Progenitor cell of endocrine pancreas (in vitro differentiated cells): ENCODE data around the gene KDELR3. TPM values are rescaled to one million over a fixed set of nuclear protein-coding genes. Genes with fewer than 3 reads are reported as not detected.

Experiments
- DNase-seq: peaks from one replicate; pipeline ENCODE4 v3.0.0; 2021; ENCODE audit warnings: low spot score; ENCODE audit not compliant: unreplicated experiment
- H3K27ac Mint-ChIP-seq: 2 replicates; pipeline ENCODE4 v1.8.0; 2021; ENCODE audit warnings: mild to moderate bottlenecking, moderate library complexity, mixed read lengths
- H3K27me3 Mint-ChIP-seq: 2 replicates; pipeline ENCODE4 v1.8.0; 2021; ENCODE audit warnings: mixed read lengths
- H3K36me3 Mint-ChIP-seq: 2 replicates; pipeline ENCODE4 v1.8.0; 2022; ENCODE audit warnings: mixed read lengths; ENCODE audit not compliant: insufficient read depth
- H3K4me1 Mint-ChIP-seq: 2 replicates; pipeline ENCODE4 v1.8.0; 2021; ENCODE audit warnings: low read depth, mixed read lengths
- H3K4me3 Mint-ChIP-seq: 2 replicates; pipeline ENCODE4 v1.8.0; 2021; ENCODE audit warnings: low read depth, mild to moderate bottlenecking, moderate library complexity, mixed read lengths
- H3K9me3 Mint-ChIP-seq: 2 replicates; pipeline ENCODE4 v1.8.0; 2021; ENCODE audit warnings: low read depth, mixed read lengths
- total RNA-seq: library from RNA; stranded (reverse); gene quantifications from 2 replicates; pipeline ENCODE4 v1.2.1, GENCODE V29; 2021
- TF ChIP-seq, protein P1 (sequence below): fragments of 200-600 bp; sonication (generic); IDR thresholded peaks from one replicate; pipeline ENCODE4 v1.5.0; 2021; ENCODE audit warnings: antibody characterized with exemption, mild to moderate bottlenecking; ENCODE audit not compliant: unreplicated experiment

The KDELR3 gene
- total RNA-seq, 1 donor from 2014 or later, result 5.7 TPM

DNA sequence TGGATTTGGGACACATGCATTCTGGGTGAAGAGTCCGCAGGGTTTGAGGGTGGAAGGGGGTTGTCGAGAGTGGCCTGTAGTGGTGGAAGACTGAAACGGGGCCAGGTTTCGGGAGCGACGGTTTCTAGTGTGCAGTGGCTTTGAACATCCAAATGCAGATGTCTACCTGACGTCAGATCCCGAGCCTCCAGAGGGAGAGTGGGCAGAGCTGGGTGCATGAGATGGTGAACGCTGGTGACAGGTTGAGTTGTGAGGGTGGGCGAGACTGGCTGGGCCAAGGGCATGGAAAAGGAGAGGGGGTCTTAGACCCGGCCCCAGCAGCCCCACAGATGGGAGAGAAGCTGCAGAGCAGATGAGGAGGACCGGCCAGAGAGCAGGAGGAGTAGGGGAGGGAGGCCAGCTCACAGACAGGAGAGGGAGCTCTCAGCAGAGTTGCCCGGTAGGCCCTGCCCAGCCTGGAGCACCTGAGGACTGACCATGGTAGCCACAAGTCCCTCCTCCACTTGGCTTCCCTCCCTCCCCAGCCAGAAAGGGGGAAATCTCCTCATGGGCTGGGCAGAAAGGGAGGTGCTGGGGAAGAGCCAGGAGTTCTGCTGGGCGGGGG, 27.0 kb upstream of the KDELR3 start:
- H3K4me1 Mint-ChIP-seq, result peaks cover 3% of the 10 kb centered on the region
- TF ChIP-seq, protein P1, sequence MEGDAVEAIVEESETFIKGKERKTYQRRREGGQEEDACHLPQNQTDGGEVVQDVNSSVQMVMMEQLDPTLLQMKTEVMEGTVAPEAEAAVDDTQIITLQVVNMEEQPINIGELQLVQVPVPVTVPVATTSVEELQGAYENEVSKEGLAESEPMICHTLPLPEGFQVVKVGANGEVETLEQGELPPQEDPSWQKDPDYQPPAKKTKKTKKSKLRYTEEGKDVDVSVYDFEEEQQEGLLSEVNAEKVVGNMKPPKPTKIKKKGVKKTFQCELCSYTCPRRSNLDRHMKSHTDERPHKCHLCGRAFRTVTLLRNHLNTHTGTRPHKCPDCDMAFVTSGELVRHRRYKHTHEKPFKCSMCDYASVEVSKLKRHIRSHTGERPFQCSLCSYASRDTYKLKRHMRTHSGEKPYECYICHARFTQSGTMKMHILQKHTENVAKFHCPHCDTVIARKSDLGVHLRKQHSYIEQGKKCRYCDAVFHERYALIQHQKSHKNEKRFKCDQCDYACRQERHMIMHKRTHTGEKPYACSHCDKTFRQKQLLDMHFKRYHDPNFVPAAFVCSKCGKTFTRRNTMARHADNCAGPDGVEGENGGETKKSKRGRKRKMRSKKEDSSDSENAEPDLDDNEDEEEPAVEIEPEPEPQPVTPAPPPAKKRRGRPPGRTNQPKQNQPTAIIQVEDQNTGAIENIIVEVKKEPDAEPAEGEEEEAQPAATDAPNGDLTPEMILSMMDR, result no peak
- DNase-seq, result no peak
- H3K4me3 Mint-ChIP-seq, result no peak overlapping the region
- peaks cover 27% of the 10 kb centered on the region for H3K27me3 Mint-ChIP-seq
- H3K36me3 Mint-ChIP-seq, result no peaks in the 10 kb centered on the region
- H3K27ac Mint-ChIP-seq, result no peak overlapping the region
- H3K9me3 Mint-ChIP-seq, result no peaks in the 10 kb centered on the region

DNA sequence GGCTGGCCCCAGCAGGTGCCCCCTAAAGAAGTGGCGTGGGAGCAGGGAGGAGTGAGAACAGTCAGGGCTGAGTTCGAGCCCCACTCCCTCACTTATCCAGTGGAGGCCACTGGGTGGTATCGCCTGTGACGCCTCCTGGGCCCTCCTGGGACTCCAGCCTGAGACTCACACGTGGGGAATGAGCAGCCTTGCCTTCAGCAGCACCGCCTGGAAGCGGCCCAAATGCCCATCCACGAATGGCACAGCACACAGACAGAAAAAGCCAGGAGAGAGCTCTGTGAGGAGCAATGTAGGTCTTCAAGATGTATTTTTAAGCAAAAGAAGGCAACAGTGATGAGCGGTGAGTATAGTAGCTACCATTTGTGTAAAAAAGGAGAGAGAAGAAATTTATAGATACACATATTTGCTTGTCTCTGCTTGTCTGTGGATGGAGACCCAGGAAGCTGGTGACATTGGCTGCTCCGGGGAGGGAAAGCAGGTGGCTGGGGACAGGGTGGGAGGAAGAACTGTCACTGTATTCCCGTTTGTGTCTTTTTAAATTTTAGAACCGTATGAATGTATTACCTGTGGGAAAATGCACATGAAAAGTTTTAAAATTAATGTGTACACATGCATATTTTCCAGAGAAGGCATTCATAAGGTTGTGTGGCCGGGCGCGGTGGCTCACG, 26.1 kb upstream of the KDELR3 start:
- H3K27ac Mint-ChIP-seq, result no peak overlapping the region

GRCh38 chr22:38442967-38443627, 24.8 kb upstream of the KDELR3 start:
- H3K4me3 Mint-ChIP-seq, result no peak overlapping the region

More for the DNA sequence above, 26.1 kb upstream of the KDELR3 start:
- H3K9me3 Mint-ChIP-seq, result no peaks in the 10 kb centered on the region
- H3K4me3 Mint-ChIP-seq, result no peak overlapping the region
- no peak for DNase-seq
- H3K27me3 Mint-ChIP-seq, result peaks cover 27% of the 10 kb centered on the region
- peaks cover 3% of the 10 kb centered on the region for H3K4me1 Mint-ChIP-seq
- no peaks in the 10 kb centered on the region for H3K36me3 Mint-ChIP-seq
- TF ChIP-seq, protein P1, result no peak

DNA sequence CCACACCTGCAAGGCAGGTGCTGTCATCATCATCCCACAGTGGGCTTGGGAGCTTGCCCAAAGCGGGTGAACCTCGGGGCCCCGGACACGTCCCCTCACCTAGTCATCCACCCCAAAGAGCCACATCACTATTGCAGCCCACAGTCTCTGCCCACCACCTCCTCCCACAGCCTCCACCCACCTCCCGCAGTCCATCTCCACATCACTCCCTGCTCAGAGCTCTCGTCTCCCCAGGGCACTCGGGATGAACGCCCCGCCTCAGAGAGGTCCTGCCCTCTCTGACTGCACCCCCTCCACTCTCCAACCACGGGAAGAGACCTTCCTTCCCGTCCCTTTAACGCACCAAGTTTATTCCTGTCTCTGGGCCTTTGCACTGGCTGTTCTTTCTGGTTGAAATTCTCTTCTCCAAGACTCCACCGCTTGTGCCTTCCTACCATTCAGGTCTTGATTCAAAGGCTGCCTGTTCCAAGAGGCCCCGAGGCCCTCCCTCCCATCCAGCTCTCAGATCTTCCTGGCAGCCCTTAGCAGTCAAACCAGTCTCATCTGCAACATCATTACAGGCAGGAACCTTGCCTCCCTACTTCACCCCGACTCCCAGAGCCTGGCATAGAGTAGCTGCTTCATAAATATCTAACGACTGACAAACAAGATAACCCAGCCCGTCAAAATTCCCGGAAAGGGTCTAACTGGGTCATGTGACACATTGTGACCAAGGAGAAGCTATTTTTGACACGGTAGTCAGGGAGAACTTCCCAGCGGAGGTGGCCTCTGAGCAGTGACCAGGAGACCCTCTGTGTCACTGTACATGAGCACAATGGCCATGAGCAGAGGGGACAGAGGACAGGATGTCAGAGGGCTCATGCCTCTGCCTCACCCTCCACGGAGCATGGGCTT, 24.0 kb upstream of the KDELR3 start:
- TF ChIP-seq, protein P1, result no peak
- H3K27me3 Mint-ChIP-seq, result peaks cover 25% of the 10 kb centered on the region
- no peaks in the 10 kb centered on the region for H3K36me3 Mint-ChIP-seq
- peaks cover 3% of the 10 kb centered on the region for H3K4me1 Mint-ChIP-seq
- no peak for DNase-seq
- no peaks in the 10 kb centered on the region for H3K9me3 Mint-ChIP-seq
- no peak overlapping the region for H3K27ac Mint-ChIP-seq
- no peak overlapping the region for H3K4me3 Mint-ChIP-seq

More at GRCh38 chr22:38442967-38443627, 24.8 kb upstream of the KDELR3 start:
- no peak for DNase-seq
- Mint-ChIP-seq H3K4me1 (peaks cover 3% of the 10 kb centered on the region), H3K27ac (no peak overlapping the region), H3K27me3 (peaks cover 25% of the 10 kb centered on the region), H3K36me3 (no peaks in the 10 kb centered on the region), H3K9me3 (no peaks in the 10 kb centered on the region)
- TF ChIP-seq, protein P1, result no peak

DNA sequence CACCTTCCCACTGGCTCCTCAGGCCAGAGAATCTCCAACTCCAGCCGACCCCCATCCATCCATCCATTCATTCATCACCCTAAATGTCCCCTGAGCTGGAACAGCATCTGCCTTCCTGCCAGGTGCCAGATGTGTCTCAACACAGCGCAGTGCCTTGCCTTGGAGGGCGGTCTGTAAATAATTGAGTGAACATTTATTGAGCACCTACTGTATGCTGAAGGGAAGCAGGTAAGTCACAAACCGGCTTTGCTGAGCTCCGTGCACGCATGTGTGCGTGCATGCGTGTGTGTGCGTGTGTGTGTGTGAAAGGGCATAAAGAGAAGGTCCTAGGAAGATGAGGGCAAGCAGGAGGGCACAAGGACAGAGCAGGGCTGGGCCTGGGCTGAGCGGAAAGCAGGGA, 23.1 kb upstream of the KDELR3 start:
- H3K4me1 Mint-ChIP-seq, result peaks cover 3% of the 10 kb centered on the region
- TF ChIP-seq, protein P1, result no peak
- no peak overlapping the region for H3K27ac Mint-ChIP-seq
- no peak for DNase-seq
- no peaks in the 10 kb centered on the region for H3K9me3 Mint-ChIP-seq
- peaks cover 27% of the 10 kb centered on the region for H3K27me3 Mint-ChIP-seq
- no peaks in the 10 kb centered on the region for H3K36me3 Mint-ChIP-seq
- H3K4me3 Mint-ChIP-seq, result no peak overlapping the region
